Testis (tissue), 3 donors: ENCODE measurements around the gene SLC17A9. TPM values are rescaled to one million over a fixed set of nuclear protein-coding genes. Genes with fewer than 3 reads are reported as not detected.

Source experiments
- DNase-seq: peaks from one replicate; pipeline ENCODE4 v3.0.0-alpha.2; 2019
- H3K27ac ChIP-seq, 2 donors: fragments of 200-600 bp; sonication (generic); one replicate each; pipeline ENCODE4 v1.5.1; 2019
- H3K27me3 ChIP-seq: fragments of 200-600 bp; sonication (generic); one replicate; pipeline ENCODE4 v1.5.1; 2019
- H3K36me3 ChIP-seq: fragments of 200-600 bp; sonication (generic); one replicate; pipeline ENCODE4 v1.5.1; 2017; ENCODE audit warnings: low read depth; ENCODE audit errors: missing control alignments
- H3K4me1 ChIP-seq: fragments of 200-600 bp; sonication (generic); one replicate; pipeline ENCODE4 v1.5.1; 2019
- H3K4me3 ChIP-seq, 2 donors: fragments of 200-600 bp; sonication (generic); one replicate each; pipeline ENCODE4 v1.5.1; 2017 to 2019
- H3K9me3 ChIP-seq: fragments of 200-600 bp; sonication (generic); one replicate; pipeline ENCODE4 v1.5.1; 2017
- CTCF ChIP-seq, 3 experiments: fragments of 450-650 bp in 2 of 3; fragments of 200-600 bp in 1 of 3; sonication (generic) in 1 of 3; IDR thresholded peaks; one replicate each; pipeline ENCODE4 v1.5.1; 2016 to 2019; ENCODE audit warnings: antibody characterized with exemption in 3 of 3, mild to moderate bottlenecking in 2 of 3, moderate library complexity in 1 of 3
- POLR2A ChIP-seq: fragments of 450-650 bp; IDR thresholded peaks from one replicate; pipeline ENCODE4 v1.6.1; 2017; ENCODE audit warnings: antibody characterized with exemption, mild to moderate bottlenecking, moderate library complexity
- WGBS, 2 donors: methylation state at CpG; one replicate each; pipeline ENCODE4 v1.1.5; 2018; 5-methylcytosine and 5-hydroxymethylcytosine counted together
- intact Hi-C: fragments of 100-400 bp; cut with DNase I; formaldehyde crosslinking; loops from one replicate; pipeline ENCODE4 v1.15.1; 2023; ENCODE audit warnings: low total_unique reads
- polyA plus RNA-seq: library from polyadenylated mRNA; stranded (reverse); fragments of 350-450 nt; fragmentation: Illumina TruSeq; extraction: RNeasy Lipid Tissue Mini Kit (QIAGEN cat#74804); gene quantifications from one replicate; pipeline ENCODE4 v1.2.3, GENCODE V29; 2014; ENCODE audit warnings: low read depth, low replicate concordance; ENCODE audit not compliant: insufficient read depth
- total RNA-seq, 2 donors: library from RNA; depleted of rRNA; stranded (reverse); fragments of >200 nt; gene quantifications; one replicate each; pipeline ENCODE4 v1.2.3, GENCODE V29; 2016

SLC17A9 gene
- total and polyA plus RNA-seq, 3 donors from 2014 or later: 2.1 to 3.2 (median 2.9) TPM

- Histone ChIP-seq H3K36me3 (no peaks in the 10 kb centered on the region), H3K4me3 (no peak overlapping the region), H3K4me1 (no peaks in the 10 kb centered on the region), H3K9me3 (no peaks in the 10 kb centered on the region), H3K27me3 (no peaks in the 10 kb centered on the region), H3K27ac (no peak overlapping the region)
- intact Hi-C loops: no loop called here
- WGBS, 2 donors: 41 to 45% methylated on average over 20 of the region's 20 CpGs
- DNase-seq: no peak
- no peak for TF ChIP-seq CTCF (IDR thresholded peaks at IDR 0.05)
- TF ChIP-seq POLR2A: no peak
Observed at GRCh38 chr20:62997417-62998035, 45.0 kb downstream of the SLC17A9 start.

GRCh38 chr20:62998449-62998848, 45.9 kb downstream of the SLC17A9 start:
- no peak overlapping the region for H3K27ac ChIP-seq
- TF ChIP-seq CTCF (IDR thresholded peaks at IDR 0.05): no peak
- TF ChIP-seq POLR2A: no peak
- H3K4me3 ChIP-seq: no peak overlapping the region
- H3K9me3 ChIP-seq: no peaks in the 10 kb centered on the region
- WGBS, 2 donors: 69 to 91% methylated on average over 5 of the region's 5 CpGs
- H3K36me3 ChIP-seq: no peaks in the 10 kb centered on the region
- H3K27me3 ChIP-seq: no peaks in the 10 kb centered on the region
- intact Hi-C loops: no loop called here
- no peak for DNase-seq
- no peaks in the 10 kb centered on the region for H3K4me1 ChIP-seq

- no peak overlapping the region for H3K27ac ChIP-seq
- H3K4me3 ChIP-seq: no peak overlapping the region
- no peak for DNase-seq
- TF ChIP-seq POLR2A (no peak), CTCF (IDR thresholded peaks at IDR 0.05) (no peak)
- H3K9me3 ChIP-seq: no peaks in the 10 kb centered on the region
- no peaks in the 10 kb centered on the region for H3K4me1 ChIP-seq
- H3K27me3 ChIP-seq: no peaks in the 10 kb centered on the region
- intact Hi-C loops: no loop called here
- no peaks in the 10 kb centered on the region for H3K36me3 ChIP-seq
- WGBS, 2 donors: 79 to 86% methylated on average over 16 of the region's 16 CpGs
Observed at GRCh38 chr20:62999580-62999979, 47.1 kb downstream of the SLC17A9 start.

- TF ChIP-seq CTCF (IDR thresholded peaks at IDR 0.05) (no peak), POLR2A (no peak)
- no peak overlapping the region for H3K27ac ChIP-seq
- H3K36me3 ChIP-seq: no peaks in the 10 kb centered on the region
- WGBS, 2 donors: 85 to 89% methylated on average over 8 to 14 of the region's 14 CpGs
- no peaks in the 10 kb centered on the region for H3K9me3 ChIP-seq
- intact Hi-C loops: no loop called here
- no peaks in the 10 kb centered on the region for H3K4me1 ChIP-seq
- H3K27me3 ChIP-seq: no peaks in the 10 kb centered on the region
- no peak for DNase-seq
- no peak overlapping the region for H3K4me3 ChIP-seq
Observed at GRCh38 chr20:63000036-63000435, 47.5 kb downstream of the SLC17A9 start.

GRCh38 chr20:63000958-63001357, 48.4 kb downstream of the SLC17A9 start:
- H3K4me3 ChIP-seq: no peak overlapping the region
- intact Hi-C loops: no loop called here

More at GRCh38 chr20:63000958-63001357, 48.4 kb downstream of the SLC17A9 start:
- 55 to 73% methylated on average over 11 of the region's 11 CpGs for WGBS, 2 donors
- H3K27ac ChIP-seq: no peak overlapping the region
- no peaks in the 10 kb centered on the region for H3K4me1 ChIP-seq
- H3K9me3 ChIP-seq: no peaks in the 10 kb centered on the region
- no peak for DNase-seq
- TF ChIP-seq POLR2A (no peak), CTCF (IDR thresholded peaks at IDR 0.05) (no peak)
- no peaks in the 10 kb centered on the region for H3K27me3 ChIP-seq
- no peaks in the 10 kb centered on the region for H3K36me3 ChIP-seq
